Neural cell (in vitro differentiated cells): ENCODE data around the gene KPTN. TPM values are rescaled to one million over a fixed set of nuclear protein-coding genes. Genes with fewer than 3 reads are reported as not detected.

ENCODE experiments used
- H2AFZ ChIP-seq: fragments of 200-600, 300-800 bp; sonication (generic), shearing (Covaris generic); 2 replicates; pipeline ENCODE4 v1.6.0; 2014; ENCODE audit warnings: low read depth, mild to moderate bottlenecking, antibody characterized with exemption, low read length, moderate library complexity
- H3F3A ChIP-seq: fragments of 200-600 bp; shearing (Covaris generic); 2 replicates; pipeline ENCODE4 v1.6.1; 2016; ENCODE audit warnings: mild to moderate bottlenecking, moderate library complexity, mixed read lengths, antibody characterized with exemption, low read length; ENCODE audit not compliant: insufficient read depth, poor library complexity, severe bottlenecking
- H3K27ac ChIP-seq: fragments of 200-600, 300-800 bp; sonication (generic), shearing (Covaris generic); 2 replicates; pipeline ENCODE4 v1.5.1; 2014; ENCODE audit warnings: mild to moderate bottlenecking, low read length, moderate library complexity
- H3K27me3 ChIP-seq: fragments of 300-800, 200-600 bp; sonication (generic), shearing (Covaris generic); 2 replicates; pipeline ENCODE4 v1.6.0; 2014; ENCODE audit warnings: mild to moderate bottlenecking, low read depth, low read length, moderate library complexity; ENCODE audit not compliant: insufficient read depth
- H3K36me3 ChIP-seq: fragments of 300-800, 200-600 bp; sonication (generic), shearing (Covaris generic); 2 replicates; pipeline ENCODE4 v1.5.1; 2014; ENCODE audit warnings: mild to moderate bottlenecking, antibody characterized with exemption, low read length, moderate library complexity; ENCODE audit not compliant: insufficient read depth
- H3K4me2 ChIP-seq: fragments of 300-800, 200-600 bp; sonication (generic), shearing (Covaris generic); 2 replicates; pipeline ENCODE4 v1.6.0; 2014; ENCODE audit warnings: mild to moderate bottlenecking, low read length
- H3K4me3 ChIP-seq: fragments of 300-800, 200-600 bp; sonication (generic), shearing (Covaris generic); 2 replicates; pipeline ENCODE4 v1.5.1; 2014; ENCODE audit warnings: mild to moderate bottlenecking, low read length, moderate library complexity
- H3K79me2 ChIP-seq: fragments of 200-600 bp; shearing (Covaris generic); replicated peaks from 2 replicates; pipeline ENCODE4 v1.6.0; 2014; ENCODE audit warnings: mild to moderate bottlenecking, low read length, moderate library complexity; ENCODE audit not compliant: insufficient read depth
- H3K9ac ChIP-seq: fragments of 300-800, 200-600 bp; sonication (generic), shearing (Covaris generic); 2 replicates; pipeline ENCODE4 v1.6.1; 2016; ENCODE audit warnings: mild to moderate bottlenecking, low read length, mixed read lengths
- H3K9me2 ChIP-seq: fragments of 200-600 bp; shearing (Covaris generic); 2 replicates; pipeline ENCODE4 v1.6.1; 2016; ENCODE audit warnings: mild to moderate bottlenecking, low read length, mixed read lengths; ENCODE audit not compliant: insufficient read depth
- H3K9me3 ChIP-seq: fragments of 200-600, 300-800 bp; sonication (generic), shearing (Covaris generic); 2 replicates; pipeline ENCODE4 v1.6.1; 2016; ENCODE audit warnings: mild to moderate bottlenecking, mixed run types, low read length, moderate library complexity, mixed read lengths
- H4K20me1 ChIP-seq: fragments of 200-600 bp; shearing (Covaris generic); 2 replicates; pipeline ENCODE4 v1.6.1; 2016; ENCODE audit warnings: mild to moderate bottlenecking, mixed run types; ENCODE audit not compliant: insufficient read depth
- CTCF ChIP-seq: fragments of 450-650 bp; IDR thresholded peaks from 2 replicates; pipeline ENCODE4 v1.5.1; 2014; ENCODE audit warnings: antibody characterized with exemption, mild to moderate bottlenecking, moderate library complexity; ENCODE audit not compliant: poor library complexity, severe bottlenecking
- EP300 ChIP-seq: fragments of 450-650 bp; conservative IDR thresholded peaks from 2 replicates; pipeline ENCODE4 v1.6.1; 2014; ENCODE audit warnings: antibody characterized with exemption, mild to moderate bottlenecking, moderate library complexity; ENCODE audit not compliant: poor library complexity, severe bottlenecking
- EZH2 ChIP-seq: fragments of 200-600, 300-800 bp; shearing (Covaris generic), sonication (generic); IDR thresholded peaks from 2 replicates; pipeline ENCODE4 v1.6.1; 2014; ENCODE audit warnings: antibody characterized with exemption, low read length, borderline replicate concordance, mild to moderate bottlenecking; ENCODE audit not compliant: insufficient read depth, poor library complexity, severe bottlenecking
- MXI1 ChIP-seq: fragments of 450-650 bp; conservative IDR thresholded peaks from 2 replicates; pipeline ENCODE4 v1.6.1; 2014; ENCODE audit warnings: antibody characterized with exemption, mild to moderate bottlenecking; ENCODE audit not compliant: poor library complexity, severe bottlenecking
- POLR2AphosphoS5 ChIP-seq: IDR thresholded peaks from 2 replicates; pipeline ENCODE4 v1.6.1; 2012
- RAD21 ChIP-seq: fragments of 450-650 bp; conservative IDR thresholded peaks from 2 replicates; pipeline ENCODE4 v1.6.1; 2014; ENCODE audit warnings: antibody characterized with exemption, mild to moderate bottlenecking, moderate library complexity
- REST ChIP-seq: IDR thresholded peaks from 2 replicates; pipeline ENCODE4 v1.6.1; 2012; ENCODE audit warnings: borderline replicate concordance
- SMC3 ChIP-seq: fragments of 450-650 bp; conservative IDR thresholded peaks from 2 replicates; pipeline ENCODE4 v1.6.1; 2014; ENCODE audit warnings: antibody characterized with exemption, mild to moderate bottlenecking, moderate library complexity; ENCODE audit not compliant: poor library complexity
- TAF1 ChIP-seq: IDR thresholded peaks from 2 replicates; pipeline ENCODE4 v1.6.1; 2012; ENCODE audit warnings: low read depth
- polyA plus RNA-seq: library from polyadenylated mRNA; depleted of rRNA; stranded (reverse); fragments of >200 nt; gene quantifications from 2 replicates; pipeline ENCODE4 v1.2.3, GENCODE V29; 2014

KPTN gene
- polyA plus RNA-seq, 1 donor from 2014 or later, result 23.8 TPM

GRCh38 chr19:47495478-47496372, 11.7 kb upstream of the KPTN start:
- TF ChIP-seq EZH2 (no peak), TAF1 (no peak), CTCF (no peak), POLR2AphosphoS5 (no peak), EP300 (peak; percentile 31), MXI1 (peak; percentile 29), RAD21 (no peak), SMC3 (no peak)
- no peaks in the 10 kb centered on the region for H3K36me3 ChIP-seq

GRCh38 chr19:47494729-47495128, 10.7 kb upstream of the KPTN start:
- no peaks in the 10 kb centered on the region for H3F3A ChIP-seq
- no peaks in the 10 kb centered on the region for H3K36me3 ChIP-seq
- H3K9ac ChIP-seq, result peak overlapping the region; percentile 20
- H3K9me3 ChIP-seq, result no peaks in the 10 kb centered on the region
- H4K20me1 ChIP-seq, result no peaks in the 10 kb centered on the region
- H3K27me3 ChIP-seq, result no peaks in the 10 kb centered on the region
- H3K4me2 ChIP-seq, result no peak overlapping the region
- H3K27ac ChIP-seq, result peak overlapping the region; percentile 60
- no peak overlapping the region for H2AFZ ChIP-seq
- TF ChIP-seq CTCF (no peak), EZH2 (no peak), MXI1 (no peak), POLR2AphosphoS5 (no peak), SMC3 (no peak), TAF1 (no peak), RAD21 (no peak), EP300 (no peak), REST (no peak)
- no peaks in the 10 kb centered on the region for H3K79me2 ChIP-seq
- H3K4me3 ChIP-seq, result no peak overlapping the region
- no peaks in the 10 kb centered on the region for H3K9me2 ChIP-seq

More at GRCh38 chr19:47495478-47496372, 11.7 kb upstream of the KPTN start:
- Histone ChIP-seq H3K27me3 (no peaks in the 10 kb centered on the region), H3K4me2 (no peak overlapping the region), H3K9me2 (no peaks in the 10 kb centered on the region), H3K9me3 (no peaks in the 10 kb centered on the region), H3K79me2 (no peaks in the 10 kb centered on the region), H3K4me3 (peak overlapping the region; percentile 47), H2AFZ (no peak overlapping the region), H4K20me1 (no peaks in the 10 kb centered on the region), H3K27ac (peak overlapping the region; percentile 60), H3K9ac (peak overlapping the region; percentile 38), H3F3A (no peaks in the 10 kb centered on the region)
